ENCODE measurements around the gene CAPN3. TPM values are rescaled to one million over a fixed set of nuclear protein-coding genes. Genes with fewer than 3 reads are reported as not detected.
"Not testable (repeated sequence)": the region's sequence is repeated elsewhere in the genome, so short reads cannot be mapped to it uniquely, and the experiment has no call there.

CAPN3 gene
- total and polyA plus RNA-seq, 7 donors: 4.4 to 18.8 (median 6.8) TPM

DNA sequence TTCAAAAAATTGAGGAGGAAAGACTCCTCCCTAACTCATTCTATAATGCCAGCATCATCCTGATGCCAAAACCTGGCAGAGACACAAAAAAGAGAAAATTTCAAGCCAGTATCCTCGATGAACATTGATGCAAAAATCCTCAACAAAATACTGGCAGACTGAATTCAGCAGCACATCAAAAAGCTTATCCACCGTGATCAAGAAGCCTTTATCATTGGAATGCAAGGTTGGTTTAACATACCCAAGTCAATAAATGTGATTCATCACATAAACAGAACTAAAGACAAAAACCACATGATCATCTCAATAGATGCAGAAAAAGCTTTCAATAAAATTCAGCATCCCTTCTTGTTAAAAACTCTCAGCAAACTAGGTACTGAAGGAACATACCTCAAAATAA lies 24.2 kb upstream of the CAPN3 start:
- intact Hi-C loops (cut with DNase I): no loop called here
- Histone ChIP-seq H3K4me3 (no peak overlapping the region), H3K36me3 (no peaks in the 10 kb centered on the region), H3K27me3 (no peaks in the 10 kb centered on the region), H3K27ac (no peak overlapping the region), H3K9me3 (peaks cover 0 to 2% (median 0%) of the 10 kb centered on the region in 4 donors), H3K4me1 (peaks cover 0 to 9% (median 7%) of the 10 kb centered on the region in 4 donors)
- no peak for DNase-seq
- TF ChIP-seq EP300 (IDR thresholded peaks at IDR 0.05): no peak
- TF ChIP-seq, protein P1, sequence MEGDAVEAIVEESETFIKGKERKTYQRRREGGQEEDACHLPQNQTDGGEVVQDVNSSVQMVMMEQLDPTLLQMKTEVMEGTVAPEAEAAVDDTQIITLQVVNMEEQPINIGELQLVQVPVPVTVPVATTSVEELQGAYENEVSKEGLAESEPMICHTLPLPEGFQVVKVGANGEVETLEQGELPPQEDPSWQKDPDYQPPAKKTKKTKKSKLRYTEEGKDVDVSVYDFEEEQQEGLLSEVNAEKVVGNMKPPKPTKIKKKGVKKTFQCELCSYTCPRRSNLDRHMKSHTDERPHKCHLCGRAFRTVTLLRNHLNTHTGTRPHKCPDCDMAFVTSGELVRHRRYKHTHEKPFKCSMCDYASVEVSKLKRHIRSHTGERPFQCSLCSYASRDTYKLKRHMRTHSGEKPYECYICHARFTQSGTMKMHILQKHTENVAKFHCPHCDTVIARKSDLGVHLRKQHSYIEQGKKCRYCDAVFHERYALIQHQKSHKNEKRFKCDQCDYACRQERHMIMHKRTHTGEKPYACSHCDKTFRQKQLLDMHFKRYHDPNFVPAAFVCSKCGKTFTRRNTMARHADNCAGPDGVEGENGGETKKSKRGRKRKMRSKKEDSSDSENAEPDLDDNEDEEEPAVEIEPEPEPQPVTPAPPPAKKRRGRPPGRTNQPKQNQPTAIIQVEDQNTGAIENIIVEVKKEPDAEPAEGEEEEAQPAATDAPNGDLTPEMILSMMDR (IDR thresholded peaks at IDR 0.05): no peak
- TF ChIP-seq POLR2A (IDR thresholded peaks at IDR 0.05): no peak
- no peak for TF ChIP-seq POLR2AphosphoS5 (IDR thresholded peaks at IDR 0.05)
- 94 to 98% methylated on average over 2 of the region's 2 CpGs for WGBS, 2 donors

DNA sequence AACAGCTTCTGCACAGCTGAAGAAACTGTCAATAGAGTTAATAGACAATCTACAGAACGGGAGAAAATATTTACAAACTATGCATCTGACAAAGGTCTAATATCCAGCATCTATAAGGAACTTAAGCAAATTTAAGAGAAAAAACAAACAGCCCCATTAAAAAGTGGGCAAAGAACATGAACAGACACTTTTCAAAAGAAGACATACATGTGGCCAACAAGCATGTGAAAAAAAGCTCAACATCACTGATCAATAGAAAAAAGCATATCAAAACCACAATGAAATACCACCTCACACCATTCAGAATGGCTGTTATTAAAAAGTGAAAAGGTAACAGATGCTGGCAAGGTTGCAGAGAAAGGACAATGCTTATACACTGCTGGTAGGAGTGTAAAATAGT lies 22.7 kb upstream of the CAPN3 start:
- H3K4me1 ChIP-seq; H3K36me3 ChIP-seq; DNase-seq; H3K9me3 ChIP-seq; H3K4me3 ChIP-seq; H3K27me3 ChIP-seq; intact Hi-C loops (cut with DNase I); H3K27ac ChIP-seq: not testable (repeated sequence)
- WGBS, 2 donors: 95 to 98% methylated on average over 1 of the region's 1 CpG

DNA sequence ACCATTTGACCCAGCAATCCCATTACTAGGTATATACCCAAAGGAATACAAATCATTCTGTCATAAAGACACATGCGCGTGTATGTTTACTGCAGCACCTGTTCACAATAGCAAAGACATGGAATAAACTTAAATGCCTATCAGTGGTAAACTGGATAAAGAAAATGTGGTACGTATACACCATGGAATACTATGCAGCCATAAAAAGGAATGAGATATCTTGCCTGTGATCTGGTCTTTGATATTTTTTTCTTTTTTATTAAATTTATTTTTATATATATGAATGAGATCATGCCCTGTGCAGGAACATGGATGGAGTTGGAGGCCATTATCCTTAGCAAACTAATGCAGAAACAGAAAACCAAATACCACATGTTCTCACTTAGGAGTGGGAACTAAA lies 22.2 kb upstream of the CAPN3 start:
- H3K27me3 ChIP-seq; DNase-seq; H3K4me1 ChIP-seq; H3K9me3 ChIP-seq; H3K4me3 ChIP-seq; intact Hi-C loops (cut with DNase I); H3K27ac ChIP-seq; H3K36me3 ChIP-seq: not testable (repeated sequence)
- 96 to 97% methylated on average over 3 of the region's 3 CpGs for WGBS, 2 donors

DNA sequence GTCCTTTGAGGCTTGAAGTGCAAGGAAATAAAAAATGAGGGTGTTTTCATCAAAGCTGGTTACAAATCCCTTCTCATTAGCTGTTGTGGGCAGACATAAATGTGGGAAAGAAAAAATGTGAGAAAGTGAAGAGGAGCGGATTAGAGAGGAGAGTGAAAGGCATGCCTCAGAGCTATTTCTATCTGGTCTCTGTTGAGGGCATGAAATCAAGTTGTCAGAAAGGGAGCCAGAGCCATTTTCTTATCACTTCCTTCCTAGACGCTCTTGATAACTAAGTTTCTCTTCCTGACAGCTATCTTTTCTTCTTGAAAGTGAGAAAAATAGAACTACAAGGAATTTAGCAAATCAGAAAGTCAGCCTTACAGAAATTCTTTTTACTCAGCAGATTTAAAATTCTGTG lies 20.8 kb upstream of the CAPN3 start:
- intact Hi-C loops (cut with DNase I): no loop called here
- H3K9me3 ChIP-seq: peaks cover 0 to 2% (median 0%) of the 10 kb centered on the region in 4 donors
- H3K4me3 ChIP-seq: no peak overlapping the region
- no peak overlapping the region for H3K27ac ChIP-seq
- TF ChIP-seq POLR2A (IDR thresholded peaks at IDR 0.05) (no peak), POLR2AphosphoS5 (IDR thresholded peaks at IDR 0.05) (no peak), EP300 (IDR thresholded peaks at IDR 0.05) (no peak)
- TF ChIP-seq, protein P1 (IDR thresholded peaks at IDR 0.05): no peak
- H3K27me3 ChIP-seq: no peaks in the 10 kb centered on the region
- no peak for DNase-seq
- no peaks in the 10 kb centered on the region for H3K4me1 ChIP-seq
- H3K36me3 ChIP-seq: peaks cover 0 to 14% (median 4%) of the 10 kb centered on the region in 4 donors
- WGBS, 2 donors: 81 to 86% methylated on average over 2 of the region's 2 CpGs

DNA sequence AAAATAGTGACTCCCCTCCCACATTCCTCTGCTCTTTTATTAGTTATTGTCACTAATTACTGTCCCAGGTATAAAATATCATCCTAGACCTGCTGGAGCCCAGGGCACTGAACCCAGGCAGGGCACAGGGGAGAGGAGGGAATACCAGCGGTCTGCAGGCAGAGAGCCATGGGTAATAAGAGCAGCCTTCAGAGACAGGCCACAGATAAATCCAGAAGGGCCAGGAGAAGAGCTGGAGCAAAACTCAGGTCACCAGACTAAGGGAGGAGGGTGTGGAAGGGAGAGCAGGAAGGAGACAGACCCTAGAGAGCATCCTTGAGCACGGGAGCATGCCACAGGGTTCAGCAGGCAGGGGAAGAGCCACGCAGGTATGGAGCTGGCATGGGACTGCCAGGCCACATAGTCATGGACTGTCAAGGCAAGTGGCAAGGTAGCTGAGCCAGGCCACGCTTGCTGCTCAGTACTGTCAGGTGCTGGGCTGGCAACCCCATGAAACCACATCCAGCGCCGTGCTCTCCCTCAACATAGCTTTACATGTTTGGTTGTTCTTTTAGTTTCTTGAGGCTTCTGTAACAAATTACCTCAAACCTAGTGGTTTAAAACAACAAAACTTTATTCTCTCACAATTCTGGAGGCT lies 15.6 kb upstream of the CAPN3 start:
- Histone ChIP-seq H3K36me3 (peaks cover 0 to 57% (median 12%) of the 10 kb centered on the region in 4 donors), H3K9me3 (no peaks in the 10 kb centered on the region), H3K27ac (peak overlapping the region in 1 of 4 donors; percentile 53), H3K4me1 (no peaks in the 10 kb centered on the region), H3K4me3 (no peak overlapping the region), H3K27me3 (no peaks in the 10 kb centered on the region)
- intact Hi-C loops (cut with DNase I): no loop called here
- no peak for TF ChIP-seq POLR2AphosphoS5 (IDR thresholded peaks at IDR 0.05)
- TF ChIP-seq, protein P1 (IDR thresholded peaks at IDR 0.05): no peak
- TF ChIP-seq EP300 (IDR thresholded peaks at IDR 0.05): no peak
- no peak for TF ChIP-seq POLR2A (IDR thresholded peaks at IDR 0.05)
- no peak for DNase-seq
- 88 to 95% methylated on average over 6 of the region's 6 CpGs for WGBS, 2 donors

DNA sequence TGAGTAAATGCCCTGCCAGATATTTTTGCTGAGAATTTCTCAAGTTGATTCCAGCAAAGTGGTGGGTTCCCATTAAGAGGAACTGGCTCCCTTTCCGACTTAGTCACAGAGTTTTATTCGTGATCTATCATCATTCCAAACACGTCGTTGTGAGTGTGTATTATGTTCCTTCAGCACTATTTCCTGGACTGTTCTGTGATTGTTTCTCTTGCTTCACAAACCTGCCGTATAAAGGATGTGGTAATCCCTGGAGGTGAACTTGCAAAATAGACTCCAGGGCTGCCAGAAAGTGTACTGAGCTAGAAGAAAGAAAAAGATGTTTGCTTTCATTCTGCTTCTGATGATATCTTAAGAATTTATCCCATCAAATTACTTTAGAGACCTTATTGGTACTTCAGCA lies 14.5 kb upstream of the CAPN3 start:
- H3K27me3 ChIP-seq: no peaks in the 10 kb centered on the region
- H3K4me3 ChIP-seq: no peak overlapping the region
- H3K27ac ChIP-seq: peak overlapping the region in 1 of 4 donors; percentile 53
- H3K36me3 ChIP-seq: peaks cover 0 to 65% (median 12%) of the 10 kb centered on the region in 4 donors
- intact Hi-C loops (cut with DNase I): no loop called here
- no peaks in the 10 kb centered on the region for H3K4me1 ChIP-seq
- TF ChIP-seq, protein P1 (IDR thresholded peaks at IDR 0.05): no peak
- no peak for TF ChIP-seq POLR2A (IDR thresholded peaks at IDR 0.05)
- TF ChIP-seq POLR2AphosphoS5 (IDR thresholded peaks at IDR 0.05): no peak
- no peak for TF ChIP-seq EP300 (IDR thresholded peaks at IDR 0.05)
- no peaks in the 10 kb centered on the region for H3K9me3 ChIP-seq
- WGBS, 2 donors: 77 to 87% methylated on average over 5 of the region's 5 CpGs
- no peak for DNase-seq

Measured in sigmoid colon (tissue), 7 donors.